Neural cell (in vitro differentiated cells): ENCODE measurements around the gene TENT4B.

ENCODE experiments used
- CTCF ChIP-seq: fragments of 450-650 bp; IDR thresholded peaks from 2 replicates; pipeline ENCODE4 v1.5.1; 2014; ENCODE audit warnings: antibody characterized with exemption, mild to moderate bottlenecking, moderate library complexity; ENCODE audit not compliant: poor library complexity, severe bottlenecking
- RAD21 ChIP-seq: fragments of 450-650 bp; conservative IDR thresholded peaks from 2 replicates; pipeline ENCODE4 v1.6.1; 2014; ENCODE audit warnings: antibody characterized with exemption, mild to moderate bottlenecking, moderate library complexity
- TAF1 ChIP-seq: IDR thresholded peaks from 2 replicates; pipeline ENCODE4 v1.6.1; 2012; ENCODE audit warnings: low read depth

GRCh38 chr16:50121721-50122445 lies 31.2 kb upstream of the TENT4B start:
- TF ChIP-seq CTCF (no peak), TAF1 (no peak), RAD21 (no peak)
